NCI-H1694 (cell line): ENCODE data around the gene TAF3.

Experiments
- DNase-seq: peaks from one replicate; lab custom pipeline; 2025; lab: John Stamatoyannopoulos, UW

The TAF3 gene

GRCh38 chr10:7933757-7934156 is 115.5 kb downstream of the TAF3 start:
- DNase-seq: no peak

DNA sequence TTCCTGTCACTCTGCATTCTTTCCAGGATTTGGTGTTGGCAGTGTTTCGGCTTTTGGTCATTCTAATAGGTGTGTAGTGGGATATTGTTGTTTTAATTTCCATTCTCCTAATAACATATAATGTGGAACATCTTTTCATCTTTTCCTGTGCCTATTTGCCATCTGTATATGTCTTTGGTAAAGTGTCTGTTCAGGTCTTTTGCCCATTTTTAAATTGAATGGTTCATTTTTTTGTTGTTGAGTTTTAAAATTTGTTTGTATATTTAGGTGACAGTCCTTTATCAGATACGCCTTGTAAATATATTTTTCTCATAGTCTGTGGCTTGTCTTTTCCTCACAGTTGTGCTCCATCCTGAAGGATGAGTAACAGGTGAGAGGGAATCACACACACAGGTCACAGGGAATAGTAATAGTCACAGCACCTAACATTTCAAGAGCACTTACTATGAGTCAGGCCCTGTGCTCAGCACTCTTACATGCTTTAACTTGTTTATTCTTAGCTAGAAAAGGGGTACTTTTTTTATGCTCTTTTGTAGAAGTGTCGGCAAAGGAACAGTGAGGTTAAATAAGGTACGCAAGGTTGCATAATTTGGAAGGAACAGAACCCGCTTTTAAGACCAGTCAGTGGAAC is 119.1 kb downstream of the TAF3 start:
- DNase-seq: no peak

DNA sequence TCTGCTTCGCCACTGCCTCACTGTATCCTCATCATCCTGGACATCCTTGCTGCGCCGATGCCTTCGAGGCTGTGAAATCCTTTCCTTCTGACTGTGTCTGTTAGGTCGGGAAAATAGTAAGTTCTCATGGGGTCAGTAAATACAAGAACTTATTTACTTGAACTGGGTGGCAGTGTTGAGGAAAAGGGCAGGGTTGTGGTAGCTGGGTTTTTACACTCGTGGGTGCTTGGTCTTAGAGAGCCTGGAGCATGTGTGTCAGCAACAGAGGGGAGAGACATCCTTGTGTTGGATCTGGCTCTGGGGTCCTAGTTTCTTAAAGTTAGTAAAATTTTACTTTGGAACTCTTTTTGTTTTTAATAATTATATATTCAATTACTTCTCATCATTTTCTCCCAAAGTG is 123.3 kb downstream of the TAF3 start:
- DNase-seq: no peak

- DNase-seq: no peak
Observed at GRCh38 chr10:7942316-7942715, 124.0 kb downstream of the TAF3 start.

GRCh38 chr10:7942859-7943258 is 124.6 kb downstream of the TAF3 start:
- no peak for DNase-seq

DNA sequence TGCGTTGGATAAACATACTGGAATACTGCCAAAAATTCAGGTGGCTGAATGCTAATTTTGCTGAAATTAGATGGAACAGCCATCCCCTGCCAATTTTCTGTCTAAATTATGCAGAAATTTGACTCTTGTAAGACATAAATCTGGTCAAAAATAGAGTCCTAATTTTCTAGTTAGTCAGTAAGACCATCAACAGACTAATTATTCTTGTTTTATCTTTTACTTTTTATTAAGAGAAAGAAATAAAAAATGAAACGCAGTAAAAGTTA is 125.8 kb downstream of the TAF3 start:
- DNase-seq: no peak

- no peak for DNase-seq
Observed at GRCh38 chr10:7944537-7944936, 126.2 kb downstream of the TAF3 start.

DNA sequence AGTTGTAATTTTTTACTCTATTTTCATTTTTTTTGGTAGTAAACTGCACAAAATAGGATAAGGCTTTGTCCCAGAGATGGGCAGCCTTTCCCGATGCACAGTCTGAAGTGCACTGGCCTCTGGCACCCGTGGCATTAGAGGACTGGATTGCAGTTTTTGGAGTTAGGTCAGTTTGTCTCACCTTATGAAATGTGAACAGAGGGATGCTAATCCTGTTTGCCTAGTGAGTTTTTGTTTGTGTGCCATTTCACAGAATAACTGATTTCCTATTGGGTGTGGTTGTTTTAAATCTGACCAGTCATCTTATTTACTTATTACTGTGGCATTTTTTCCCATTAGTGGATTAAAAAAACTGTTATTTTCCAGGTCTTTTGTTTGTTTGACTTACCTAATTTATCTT is 126.7 kb downstream of the TAF3 start:
- DNase-seq: no peak

DNA sequence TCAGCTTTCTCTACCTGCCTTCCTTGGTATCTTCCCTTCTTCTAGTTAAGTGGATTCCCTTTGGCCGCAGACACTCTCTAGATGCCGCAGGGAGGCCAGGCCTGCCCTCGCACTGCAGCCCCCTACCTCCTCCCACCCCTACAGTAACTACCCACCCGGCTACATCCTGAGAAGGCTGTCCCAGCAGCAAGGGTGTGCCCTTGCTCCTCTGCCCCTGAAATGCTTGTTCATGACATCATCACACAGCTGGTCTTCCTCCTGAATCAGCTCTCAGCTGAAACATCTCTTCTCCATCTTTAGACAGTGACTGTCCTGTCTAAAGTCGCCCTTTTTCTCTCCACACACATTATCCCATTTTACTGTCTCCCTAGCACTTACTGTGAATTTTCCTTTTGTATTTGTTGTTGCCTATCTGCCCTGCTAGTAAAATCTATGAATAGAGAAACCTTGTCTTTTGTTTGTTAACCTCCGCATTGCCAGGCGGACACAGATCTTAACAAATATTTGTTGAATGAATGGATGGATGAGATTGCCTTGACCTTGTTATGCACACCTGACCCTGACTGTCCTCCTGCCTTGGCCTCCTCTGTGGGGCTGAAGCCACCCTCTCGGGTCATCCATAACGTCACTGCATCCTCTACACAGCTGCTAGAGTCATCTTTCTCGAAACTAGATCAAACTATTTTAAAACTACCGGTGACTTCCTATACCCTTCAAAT is 127.3 kb downstream of the TAF3 start:
- DNase-seq: no peak

DNA sequence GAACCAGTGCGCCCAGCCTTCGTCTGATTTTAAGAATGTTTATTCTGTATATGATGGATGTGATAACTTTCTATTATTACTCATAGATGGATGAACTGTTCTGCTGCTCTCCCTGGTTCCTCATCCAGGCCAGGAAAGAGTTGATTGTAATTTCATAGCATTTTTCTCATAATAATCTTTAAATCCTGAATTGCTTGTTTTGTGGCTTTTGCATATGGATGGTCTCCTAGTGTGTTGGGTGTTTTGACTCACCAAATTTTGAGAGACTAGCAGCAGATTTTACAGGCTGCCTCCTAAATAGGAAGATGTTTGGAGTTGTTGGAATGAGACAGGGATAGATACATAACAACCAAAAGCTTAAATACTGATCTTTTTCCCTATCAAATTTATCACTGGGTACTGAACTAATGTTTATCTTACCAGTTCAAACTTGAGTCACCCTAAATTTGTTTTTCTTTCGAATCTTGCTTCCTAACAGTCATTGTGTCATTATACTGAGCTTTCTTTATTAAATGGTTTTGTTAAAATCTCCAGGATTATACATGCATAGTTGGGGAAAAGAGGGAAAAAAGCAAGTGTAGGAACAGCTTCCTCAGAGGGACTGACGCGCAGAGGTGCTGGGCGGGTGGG is 130.2 kb downstream of the TAF3 start:
- DNase-seq: no peak

- DNase-seq: no peak
Observed at GRCh38 chr10:7950981-7951847, 132.9 kb downstream of the TAF3 start.

- DNase-seq: no peak
Observed at GRCh38 chr10:7952266-7952665, 134.0 kb downstream of the TAF3 start.

DNA sequence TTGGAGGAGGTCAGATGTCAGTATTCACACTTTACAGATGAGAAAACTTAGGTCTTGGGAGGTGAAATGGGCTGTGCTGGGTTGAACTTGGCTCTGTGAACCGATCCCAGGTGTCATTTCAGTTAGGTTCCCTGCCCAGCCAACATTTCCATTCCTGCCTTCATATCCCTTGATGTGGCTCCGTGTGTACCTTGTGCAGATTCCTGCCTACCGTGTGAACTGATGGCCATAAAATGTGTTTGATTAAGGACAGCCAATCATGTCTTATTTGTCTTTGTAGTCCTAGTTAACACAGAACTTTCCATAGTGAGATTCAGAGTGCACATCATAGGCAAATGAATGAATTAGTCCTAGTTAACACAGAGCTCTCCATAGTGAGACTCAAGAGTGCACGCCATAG is 135.1 kb downstream of the TAF3 start:
- no peak for DNase-seq

DNA sequence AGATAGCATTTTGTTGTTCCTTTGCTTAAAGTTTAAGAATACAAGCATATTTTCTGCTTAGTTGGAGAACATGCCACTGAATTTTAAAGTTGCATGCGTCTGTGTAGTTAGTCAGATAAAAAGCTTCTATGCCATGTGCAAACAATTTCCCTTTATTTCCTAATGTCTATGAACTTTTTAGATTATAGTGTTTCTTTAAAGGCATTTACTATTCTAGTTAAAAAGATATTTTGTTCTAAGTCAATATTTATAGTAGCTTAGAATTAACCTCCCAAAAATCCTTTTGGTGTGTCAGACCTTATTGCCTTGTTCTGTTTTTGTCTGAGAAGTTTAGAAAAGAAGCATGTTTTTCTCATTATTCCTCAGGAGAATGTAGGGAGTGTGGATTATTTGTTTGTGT is 137.1 kb downstream of the TAF3 start:
- no peak for DNase-seq

- no peak for DNase-seq
Observed at GRCh38 chr10:7956508-7956907, 138.2 kb downstream of the TAF3 start.

DNA sequence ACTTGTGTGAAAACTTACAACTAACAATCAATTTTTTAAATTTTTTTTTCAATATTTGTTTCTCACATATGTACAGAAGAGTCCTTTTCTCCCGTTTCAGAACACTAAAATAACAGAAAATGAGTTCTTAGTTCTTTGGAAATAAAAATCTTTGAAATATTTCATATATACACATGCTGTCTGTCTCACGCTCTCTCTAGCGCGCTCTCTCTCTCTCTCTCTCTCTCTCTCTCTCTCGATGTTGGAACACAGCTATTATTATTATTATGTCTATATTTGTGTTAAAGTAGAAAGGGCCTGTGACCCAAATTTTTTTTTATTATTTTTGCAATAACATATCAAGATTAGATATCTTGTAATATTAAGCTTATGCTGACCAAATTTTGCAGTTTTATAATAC is 139.3 kb downstream of the TAF3 start:
- no peak for DNase-seq

- DNase-seq: no peak
Observed at GRCh38 chr10:7958442-7958841, 140.1 kb downstream of the TAF3 start.

DNA sequence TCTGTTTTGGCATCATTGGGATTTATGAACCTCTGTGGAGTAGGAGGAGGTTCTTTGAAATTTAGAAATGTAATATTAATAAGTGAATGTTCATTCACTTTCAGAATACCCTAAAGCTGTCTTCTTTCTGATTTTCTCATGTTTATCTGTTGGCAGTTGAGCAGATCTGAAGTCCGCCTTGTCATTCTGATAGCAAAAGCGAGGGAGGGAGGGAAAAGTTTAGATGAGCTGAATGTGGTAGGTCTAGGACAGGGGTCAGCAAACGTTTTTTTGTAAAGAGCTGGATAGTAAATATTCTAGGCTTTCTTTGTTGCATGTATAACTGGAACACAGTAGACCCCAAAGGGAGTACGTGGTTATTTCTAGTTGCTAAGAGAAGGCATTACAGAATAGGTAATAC is 141.8 kb downstream of the TAF3 start:
- no peak for DNase-seq

- DNase-seq: no peak
Observed at GRCh38 chr10:7962592-7962991, 144.3 kb downstream of the TAF3 start.

GRCh38 chr10:7965457-7965856 is 147.2 kb downstream of the TAF3 start:
- no peak for DNase-seq

DNA sequence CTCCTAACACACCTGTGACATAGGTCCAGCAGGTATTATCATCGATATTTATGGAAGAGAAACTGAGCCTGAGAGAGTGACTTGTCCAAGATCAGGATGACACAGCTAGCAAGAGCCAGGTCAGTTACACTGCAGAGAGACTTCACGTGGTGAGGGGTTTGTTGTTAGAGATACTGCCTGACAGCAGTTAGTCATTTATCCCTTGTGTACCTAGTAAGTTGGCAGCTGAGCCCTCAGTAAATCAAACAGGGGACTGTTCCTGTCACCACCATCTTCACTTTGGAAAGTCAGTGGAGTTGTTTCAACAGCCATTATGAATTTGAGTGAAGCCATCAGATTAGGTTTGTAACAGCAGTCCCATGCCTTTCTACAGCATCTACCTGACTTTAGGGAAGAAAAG is 148.7 kb downstream of the TAF3 start:
- DNase-seq: no peak

DNA sequence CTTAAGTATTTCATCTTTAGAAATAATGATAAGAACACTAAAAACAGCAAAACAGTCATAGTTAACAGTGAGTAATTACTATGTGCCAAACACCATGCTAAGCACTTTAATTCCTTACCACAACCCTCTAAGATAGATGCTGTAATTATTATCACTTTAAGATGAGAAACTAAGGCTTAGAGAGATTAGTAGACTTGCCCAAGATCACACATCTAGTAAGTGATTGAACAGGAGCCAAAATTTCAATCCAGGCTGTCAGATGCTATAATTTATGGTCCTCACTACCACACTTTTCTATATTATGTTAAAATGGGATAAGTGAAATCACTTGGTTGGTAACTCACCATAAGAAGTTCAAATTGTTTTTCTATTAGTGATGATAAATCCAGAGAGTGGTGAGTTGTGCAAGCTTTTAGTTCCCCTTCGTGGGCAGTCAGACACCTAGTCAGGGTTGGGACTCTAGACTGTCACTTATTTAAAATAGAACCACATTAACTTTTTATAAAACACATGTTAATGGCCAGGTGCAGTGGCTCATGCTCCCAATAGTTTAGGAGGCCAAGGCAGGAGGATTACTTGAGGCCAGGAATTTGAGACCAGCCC is 150.3 kb downstream of the TAF3 start:
- no peak for DNase-seq

DNA sequence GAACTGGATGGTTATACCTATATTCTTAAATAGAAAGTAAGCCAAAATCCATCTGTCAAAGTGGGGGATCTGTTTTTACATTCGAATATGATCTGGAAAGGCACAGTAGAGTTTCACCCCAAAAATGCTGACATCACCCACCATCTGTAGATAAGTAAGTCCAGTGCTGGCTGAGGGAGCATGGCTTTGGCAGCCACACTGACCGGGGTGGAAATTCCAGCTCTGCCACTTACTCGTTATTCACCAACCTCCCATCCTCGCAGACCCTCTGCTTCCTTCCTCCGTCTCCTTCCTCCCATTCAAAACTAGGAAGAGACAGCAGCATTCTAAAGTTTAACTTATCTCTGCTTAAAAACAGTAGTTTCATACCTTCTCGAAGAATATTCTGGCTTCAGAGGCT is 151.3 kb downstream of the TAF3 start:
- DNase-seq: no peak
